H1 (cell line): ENCODE results near the gene MTHFS. TPM values are rescaled to one million over a fixed set of nuclear protein-coding genes. Genes with fewer than 3 reads are reported as not detected.

Experiments used
- CTCF ChIA-PET: fragments of 300-600 bp; sonication (Branson Sonifier 250); formaldehyde crosslinking; loops from one replicate; lab custom pipeline; 2021; ENCODE audit not compliant: partially characterized antibody; lab: Charles Lee
- POLR2A ChIA-PET: fragments of 300-600 bp; sonication (Branson Sonifier 250); formaldehyde crosslinking; loops from one replicate; lab custom pipeline; 2021; ENCODE audit warnings: inconsistent platforms; ENCODE audit not compliant: partially characterized antibody; lab: Charles Lee
- DNase-seq, 2 experiments: peaks; one replicate each; pipeline versions ENCODE4 v3.0.0 to v3.0.0-alpha.2; 2010 to 2022; ENCODE audit warnings: low spot score in 2 of 2, low read depth in 1 of 2, mixed read lengths in 1 of 2
- FAIRE-seq: peaks from 2 replicates; lab custom pipeline; 2011; peaks lifted over from hg19 to GRCh38; lab: Jason Lieb, UNC
- H2AFZ ChIP-seq: 2 replicates; pipeline ENCODE4 v1.8.1; 2012; ENCODE audit warnings: low read length, inconsistent platforms
- H2AK5ac ChIP-seq: 2 replicates; pipeline ENCODE4 v1.6.1; 2013; ENCODE audit warnings: low read depth, low read length
- H2BK120ac ChIP-seq: replicated peaks from 2 replicates; pipeline ENCODE3; 2013; ENCODE audit warnings: low read depth, low read length, inconsistent platforms
- H2BK12ac ChIP-seq: 2 replicates; pipeline ENCODE4 v1.6.1; 2013; ENCODE audit warnings: low read depth, low read length
- H2BK15ac ChIP-seq: 2 replicates; pipeline ENCODE4 v1.6.1; 2013; ENCODE audit warnings: low read length
- H2BK20ac ChIP-seq: 2 replicates; pipeline ENCODE4 v1.6.1; 2013; ENCODE audit warnings: low read length
- H2BK5ac ChIP-seq: 2 replicates; pipeline ENCODE4 v1.6.1; 2013; ENCODE audit warnings: low read depth, low read length
- H3K14ac ChIP-seq: 2 replicates; pipeline ENCODE4 v1.6.1; 2013; ENCODE audit warnings: inconsistent platforms; ENCODE audit not compliant: insufficient read length
- H3K18ac ChIP-seq: 2 replicates; pipeline ENCODE4 v1.6.1; 2013; ENCODE audit warnings: low read length; ENCODE audit errors: extremely low read depth
- H3K23ac ChIP-seq: 2 replicates; pipeline ENCODE4 v1.6.1; 2013; ENCODE audit warnings: inconsistent platforms; ENCODE audit not compliant: insufficient read length
- H3K23me2 ChIP-seq: 2 replicates; pipeline ENCODE4 v1.6.1; 2013; ENCODE audit warnings: low read depth, low read length
- H3K27ac ChIP-seq: 2 replicates; pipeline ENCODE4 v1.6.1; 2011; ENCODE audit warnings: low read depth, low read length, inconsistent platforms
- H3K27me3 ChIP-seq, 4 experiments: replicated peaks in 1 of 4; 1 replicate in 1 of 4; 2 replicates in 3 of 4; pipeline versions ENCODE4 v1.6.1 to v1.8.1; 2011 to 2013; ENCODE audit warnings: low read length in 3 of 4, mild to moderate bottlenecking in 3 of 4, inconsistent platforms in 2 of 4, mixed read lengths in 2 of 4, moderate library complexity in 1 of 4; ENCODE audit not compliant: control insufficient read depth in 3 of 4, insufficient read depth in 3 of 4; ENCODE audit errors: extremely low read depth in 1 of 4
- H3K36me3 ChIP-seq, 4 experiments: 2 replicates each; pipeline versions ENCODE4 v1.6.1 to v1.8.1; 2011 to 2013; ENCODE audit warnings: mild to moderate bottlenecking in 4 of 4, low read length in 3 of 4, moderate library complexity in 2 of 4, control low read depth in 1 of 4, inconsistent platforms in 1 of 4; ENCODE audit not compliant: insufficient read depth in 4 of 4, control insufficient read depth in 2 of 4
- H3K4ac ChIP-seq: replicated peaks from 2 replicates; pipeline ENCODE3; 2013; ENCODE audit warnings: low read length, low read depth, mixed read lengths, inconsistent platforms; ENCODE audit not compliant: insufficient read length
- H3K4me1 ChIP-seq, 4 experiments: replicated peaks in 1 of 4; 1 replicate in 1 of 4; 2 replicates in 3 of 4; pipeline versions ENCODE4 v1.6.1 to v1.8.1; 2011 to 2013; ENCODE audit warnings: low read length in 3 of 4, inconsistent platforms in 2 of 4, mixed read lengths in 1 of 4; ENCODE audit not compliant: insufficient read depth in 4 of 4, control insufficient read depth in 3 of 4
- H3K4me2 ChIP-seq, 2 experiments: 2 replicates each; pipeline versions ENCODE4 v1.6.1 to v1.8.1; 2011 to 2013; ENCODE audit warnings: low read depth in 2 of 2, low read length in 2 of 2, control low read depth in 1 of 2, inconsistent platforms in 1 of 2, mild to moderate bottlenecking in 1 of 2; ENCODE audit not compliant: insufficient read depth in 1 of 2
- H3K4me3 ChIP-seq, 4 experiments: fragments of 200-600, 300-600 bp in 1 of 4; sonication (generic), shearing (Covaris generic), sonication (Bioruptor Twin) in 1 of 4; 2 replicates each; pipeline versions ENCODE4 v1.5.1 to v1.8.1; 2011 to 2016; ENCODE audit warnings: low read length in 4 of 4, low read depth in 3 of 4, control low read depth in 2 of 4, inconsistent platforms in 2 of 4, mild to moderate bottlenecking in 2 of 4, mixed read lengths in 1 of 4, moderate library complexity in 1 of 4; ENCODE audit not compliant: insufficient read depth in 2 of 4; ENCODE audit errors: extremely low read depth in 1 of 4
- H3K56ac ChIP-seq: replicated peaks from 2 replicates; pipeline ENCODE3; 2013; ENCODE audit warnings: low read depth, mild to moderate bottlenecking, mixed read lengths, low read length, inconsistent platforms; ENCODE audit not compliant: insufficient read length
- H3K79me1 ChIP-seq: 2 replicates; pipeline ENCODE4 v1.6.1; 2013; ENCODE audit warnings: low read depth, low read length, control low read depth
- H3K79me2 ChIP-seq, 2 experiments: 2 replicates each; pipeline versions ENCODE4 v1.6.1 to v1.8.1; 2012 to 2013; ENCODE audit warnings: low read length in 2 of 2, mild to moderate bottlenecking in 2 of 2, inconsistent platforms in 1 of 2; ENCODE audit not compliant: insufficient read depth in 2 of 2, control insufficient read depth in 1 of 2
- H3K9ac ChIP-seq, 4 experiments: replicated peaks in 1 of 4; 1 replicate in 1 of 4; 2 replicates in 3 of 4; pipeline versions ENCODE4 v1.6.1 to v1.8.1; 2011 to 2013; ENCODE audit warnings: low read depth in 3 of 4, low read length in 3 of 4, control low read depth in 2 of 4, mild to moderate bottlenecking in 2 of 4, moderate library complexity in 2 of 4, inconsistent platforms in 1 of 4; ENCODE audit errors: extremely low read depth in 1 of 4
- H3K9me3 ChIP-seq, 2 experiments: 2 replicates each; pipeline versions ENCODE4 v1.6.1 to v1.8.1; 2012 to 2013; ENCODE audit warnings: mild to moderate bottlenecking in 2 of 2, moderate library complexity in 2 of 2, control low read depth in 1 of 2, inconsistent platforms in 1 of 2, low read depth in 1 of 2, low read length in 1 of 2, mixed read lengths in 1 of 2; ENCODE audit not compliant: insufficient read depth in 2 of 2
- H4K20me1 ChIP-seq, 2 experiments: replicated peaks in 1 of 2; 2 replicates each; pipeline versions ENCODE3 to v1.8.1; 2011 to 2013; ENCODE audit warnings: inconsistent platforms in 2 of 2, low read length in 2 of 2, mild to moderate bottlenecking in 1 of 2; ENCODE audit not compliant: insufficient read depth in 2 of 2, control insufficient read depth in 1 of 2
- H4K5ac ChIP-seq: 2 replicates; pipeline ENCODE4 v1.6.1; 2013; ENCODE audit warnings: low read length, low read depth, mixed read lengths, inconsistent platforms; ENCODE audit not compliant: insufficient read length
- H4K8ac ChIP-seq: 2 replicates; pipeline ENCODE4 v1.8.0; 2013; ENCODE audit warnings: mild to moderate bottlenecking, moderate library complexity, low read length, inconsistent platforms; ENCODE audit not compliant: insufficient read depth; ENCODE audit errors: extremely low read depth
- H4K91ac ChIP-seq: replicated peaks from 2 replicates; pipeline ENCODE3; 2013; ENCODE audit warnings: low read length, mixed read lengths, inconsistent platforms; ENCODE audit not compliant: insufficient read length
- BCL11A ChIP-seq, 2 experiments: IDR thresholded peaks; one replicate each; pipeline ENCODE4 v1.6.1; 2011; ENCODE audit warnings: low read depth in 2 of 2, low read length in 2 of 2, mild to moderate bottlenecking in 2 of 2
- CHD2 ChIP-seq: IDR thresholded peaks from 2 replicates; pipeline ENCODE4 v1.6.1; 2012; ENCODE audit warnings: low read length, improper control_type of control experiment
- POLR2AphosphoS5 ChIP-seq: IDR thresholded peaks from 2 replicates; pipeline ENCODE4 v1.6.1; 2011; ENCODE audit warnings: low read depth, low read length
- SP1 ChIP-seq: IDR thresholded peaks from 2 replicates; pipeline ENCODE4 v1.6.1; 2011; ENCODE audit warnings: low read depth, low read length
- SRF ChIP-seq: IDR thresholded peaks from 2 replicates; pipeline ENCODE4 v1.6.1; 2011; ENCODE audit warnings: mild to moderate bottlenecking, low read depth, low read length, moderate library complexity
- TAF1 ChIP-seq: IDR thresholded peaks from 2 replicates; pipeline ENCODE4 v1.6.1; 2011; ENCODE audit warnings: mild to moderate bottlenecking, low read depth, low read length
- TEAD4 ChIP-seq: IDR thresholded peaks from 2 replicates; pipeline ENCODE4 v1.6.1; 2012; ENCODE audit warnings: low read depth, low read length, inconsistent platforms, mixed read lengths
- WGBS, 2 experiments: shearing (Covaris generic) in 1 of 2; methylation state at CpG; one replicate each; pipeline versions ENCODE4 v1.1.6 to v1.1.7; 2013 to 2015; ENCODE audit warnings: low lambda C conversion rate in 2 of 2, mixed read lengths in 2 of 2, inconsistent platforms in 1 of 2, low coverage in 1 of 2, missing lambda C conversion rate in 1 of 2; ENCODE audit not compliant: insufficient replicate concordance in 2 of 2, insufficient coverage in 1 of 2, insufficient read length in 1 of 2; ENCODE audit errors: extremely low coverage in 1 of 2, missing lambda C conversion rate in 1 of 2; 5-methylcytosine and 5-hydroxymethylcytosine counted together
- polyA plus RNA-seq, 7 experiments: library from polyadenylated mRNA; depleted of rRNA in 3 of 7; stranded (reverse) in 5 of 7; unstranded in 2 of 7; fragments of >200 nt in 5 of 7; fragments of 200-250 nt in 2 of 7; gene quantifications; 1 replicate in 5 of 7; 2 replicates in 1 of 7; 4 replicates in 1 of 7; pipeline versions ENCODE4 v1.2.1 to v1.2.3, GENCODE V29; 2011 to 2013; ENCODE audit warnings: missing spikeins in 2 of 7, mixed read lengths in 2 of 7
- total RNA-seq: library from RNA; stranded (reverse); fragmentation: NEBNext Ultra II Directional; extraction: Animal tissue kit (Norgen Biotek cat#: 25700); gene quantifications from 2 replicates; pipeline ENCODE4 v1.2.1, GENCODE V29; 2021
- TF ChIP-seq, protein P1 (sequence below): IDR thresholded peaks from 2 replicates; pipeline ENCODE4 v1.6.1; 2012; ENCODE audit warnings: inconsistent platforms

Gene MTHFS
- total and polyA plus RNA-seq, 2 of the 8 experiments (the other 6 are each of a cell fraction or from before 2014, with no cell fraction given): 27.3 to 37.2 TPM

DNA sequence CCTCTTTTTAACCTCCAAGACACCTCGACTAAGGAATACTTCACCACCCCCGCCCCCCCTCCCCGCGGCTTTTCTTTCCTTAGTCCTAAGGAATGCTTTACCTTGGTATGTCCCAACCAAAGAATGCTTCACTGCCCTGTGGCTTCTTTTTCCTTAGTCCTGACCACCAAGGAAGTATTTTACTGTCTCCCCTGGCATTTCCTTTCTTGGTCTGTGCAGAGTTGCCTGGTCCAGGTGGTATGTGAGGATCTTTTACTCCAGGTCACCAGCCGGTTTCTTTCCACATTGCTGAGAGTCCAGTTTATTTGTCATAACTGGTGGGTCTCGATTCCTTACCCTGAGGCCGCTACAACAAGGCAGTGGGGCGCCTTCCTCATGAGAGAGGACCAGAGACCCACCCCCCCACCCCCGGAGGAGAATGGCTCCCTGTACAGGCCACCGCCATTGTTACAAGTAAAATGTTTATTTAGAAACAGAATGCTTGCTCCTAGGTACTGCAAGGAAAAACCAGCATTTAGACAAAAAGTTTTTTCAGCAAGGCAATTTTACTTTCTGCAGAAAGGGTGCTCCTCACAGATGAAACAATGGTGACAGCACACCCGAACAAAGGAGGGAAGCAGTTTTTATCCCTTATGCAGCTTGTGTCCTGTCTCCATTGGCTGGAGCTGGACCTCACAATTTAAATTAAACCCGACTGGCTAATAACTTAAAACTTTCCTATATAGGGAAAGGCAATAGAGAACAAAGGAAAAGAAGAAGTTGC is 23.1 kb upstream of the MTHFS start:
- CTCF ChIA-PET: interaction anchor here (0.6 kb wide), 1 partner anchor 32 kb away, joined by 3 read pairs; no protein-coding TSS in a partner anchor
- no peaks in the 10 kb centered on the region for H3K9me3 ChIP-seq

More for the DNA sequence above, 23.1 kb upstream of the MTHFS start:
- no peak overlapping the region for H2AFZ ChIP-seq
- H3K79me2 ChIP-seq: peaks cover 11 to 38% of the 10 kb centered on the region in 2 experiments; a peak in 3 of 4 replicates
- H3K14ac ChIP-seq: no peak overlapping the region
- H2BK12ac ChIP-seq: peak overlapping the region; percentile 44; the same call in 1 of the 2 replicates
- no peaks in the 10 kb centered on the region for H4K20me1 ChIP-seq
- H2BK5ac ChIP-seq: peak overlapping the region; percentile 95
- no peak overlapping the region for H3K56ac ChIP-seq
- POLR2A ChIA-PET: interaction anchor here (0.6 to 4.4 kb wide), 4 partner anchors 23 to 127 kb away, joined by 3 to 42 read pairs (median 5); partner anchors contain the start of gene MTHFS
- no peak overlapping the region for H2BK120ac ChIP-seq
- no peak overlapping the region for H4K91ac ChIP-seq
- H4K8ac ChIP-seq: no peak overlapping the region
- peak overlapping the region in 3 of 4 experiments; percentile 14 to 56 (median 23); a peak in 4 of 8 replicates for H3K4me3 ChIP-seq
- TF ChIP-seq POLR2AphosphoS5 (peak; percentile 33; the same call in 1 of the 2 replicates), SP1 (peak; percentile 44; the same call in 1 of the 2 replicates), BCL11A (IDR thresholded peaks at IDR 0.05; ENCODE audit: low read depth in 2 of 2, low read length in 2 of 2) (no peak), SRF (peak; percentile 36; the same call in 1 of the 2 replicates), TAF1 (peak; percentile 22; the same call in 1 of the 2 replicates), TEAD4 (peak; percentile 71; the same call in 1 of the 2 replicates), CHD2 (no peak)
- TF ChIP-seq, protein P1, sequence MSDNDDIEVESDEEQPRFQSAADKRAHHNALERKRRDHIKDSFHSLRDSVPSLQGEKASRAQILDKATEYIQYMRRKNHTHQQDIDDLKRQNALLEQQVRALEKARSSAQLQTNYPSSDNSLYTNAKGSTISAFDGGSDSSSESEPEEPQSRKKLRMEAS: no peak
- H3K23ac ChIP-seq: no peak overlapping the region
- peaks cover 6% of the 10 kb centered on the region; the same call in 1 of the 2 replicates for H3K79me1 ChIP-seq
- peaks cover 9% of the 10 kb centered on the region; the same call in 1 of the 2 replicates for H3K23me2 ChIP-seq
- no peak overlapping the region for H2BK20ac ChIP-seq
- H3K9ac ChIP-seq: peak overlapping the region in 3 of 4 experiments; percentile 34 to 65 (median 58); a peak in 4 of 7 replicates
- H3K27me3 ChIP-seq: no peaks in the 10 kb centered on the region
- 0 out of 2 replicates have a peak overlapping the region, but pooled peaks have one; percentile 16 for H2BK15ac ChIP-seq
- H3K4me2 ChIP-seq: peak overlapping the region; percentile 55 to 80; a peak in 3 of 4 replicates
- peaks cover 0 to 35% (median 0%) of the 10 kb centered on the region in 4 experiments; a peak in 2 of 8 replicates for H3K36me3 ChIP-seq
- H3K4ac ChIP-seq: no peak overlapping the region
- peaks cover 0 to 28% (median 11%) of the 10 kb centered on the region in 4 experiments; a peak in 5 of 7 replicates for H3K4me1 ChIP-seq
- no peak overlapping the region; the same call in 1 of the 2 replicates for H3K18ac ChIP-seq
- 0 out of 2 replicates have a peak overlapping the region, but pooled peaks have one; percentile 28 for H2AK5ac ChIP-seq
- H3K27ac ChIP-seq: peak overlapping the region; percentile 94
- no peak overlapping the region for H4K5ac ChIP-seq
- no peak for DNase-seq
- WGBS, 2 experiments: 20% methylated on average over 9 of the region's 12 CpGs; no CpG with 5 or more reads in 1 of the 2 experiments
- peak; percentile 24 for FAIRE-seq
